ENCODE measurements around the gene RABL6.

DNA sequence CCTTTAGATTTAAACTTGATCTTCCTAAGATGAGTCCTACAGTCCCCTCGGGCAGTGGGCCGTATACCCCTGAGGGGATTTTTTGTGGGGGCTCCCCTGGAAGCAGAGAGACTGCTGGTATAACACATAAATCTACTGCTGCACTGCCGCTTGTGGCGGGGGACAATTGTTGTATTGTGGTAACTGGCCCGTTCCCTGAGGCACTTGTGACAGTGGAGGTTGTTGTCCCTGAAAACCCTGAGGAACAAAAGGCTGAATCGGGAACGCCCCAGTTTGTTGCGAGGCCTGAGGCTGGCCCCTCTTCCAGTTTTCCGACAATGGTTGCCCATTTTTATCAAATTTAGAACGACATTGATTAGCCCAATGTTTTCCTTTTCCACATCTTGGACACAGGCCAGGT, 21.3 kb upstream of the RABL6 start:
- TF ChIP-seq POLR2AphosphoS5 (IDR thresholded peaks at IDR 0.05) (no peak), POLR2A (IDR thresholded peaks at IDR 0.05) (no peak)
- TF ChIP-seq, protein P1, sequence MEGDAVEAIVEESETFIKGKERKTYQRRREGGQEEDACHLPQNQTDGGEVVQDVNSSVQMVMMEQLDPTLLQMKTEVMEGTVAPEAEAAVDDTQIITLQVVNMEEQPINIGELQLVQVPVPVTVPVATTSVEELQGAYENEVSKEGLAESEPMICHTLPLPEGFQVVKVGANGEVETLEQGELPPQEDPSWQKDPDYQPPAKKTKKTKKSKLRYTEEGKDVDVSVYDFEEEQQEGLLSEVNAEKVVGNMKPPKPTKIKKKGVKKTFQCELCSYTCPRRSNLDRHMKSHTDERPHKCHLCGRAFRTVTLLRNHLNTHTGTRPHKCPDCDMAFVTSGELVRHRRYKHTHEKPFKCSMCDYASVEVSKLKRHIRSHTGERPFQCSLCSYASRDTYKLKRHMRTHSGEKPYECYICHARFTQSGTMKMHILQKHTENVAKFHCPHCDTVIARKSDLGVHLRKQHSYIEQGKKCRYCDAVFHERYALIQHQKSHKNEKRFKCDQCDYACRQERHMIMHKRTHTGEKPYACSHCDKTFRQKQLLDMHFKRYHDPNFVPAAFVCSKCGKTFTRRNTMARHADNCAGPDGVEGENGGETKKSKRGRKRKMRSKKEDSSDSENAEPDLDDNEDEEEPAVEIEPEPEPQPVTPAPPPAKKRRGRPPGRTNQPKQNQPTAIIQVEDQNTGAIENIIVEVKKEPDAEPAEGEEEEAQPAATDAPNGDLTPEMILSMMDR (IDR thresholded peaks at IDR 0.05) = no peak

Measured in breast epithelium (tissue), 3 donors.